ENCODE results near the gene ANKRD13C.

DNA sequence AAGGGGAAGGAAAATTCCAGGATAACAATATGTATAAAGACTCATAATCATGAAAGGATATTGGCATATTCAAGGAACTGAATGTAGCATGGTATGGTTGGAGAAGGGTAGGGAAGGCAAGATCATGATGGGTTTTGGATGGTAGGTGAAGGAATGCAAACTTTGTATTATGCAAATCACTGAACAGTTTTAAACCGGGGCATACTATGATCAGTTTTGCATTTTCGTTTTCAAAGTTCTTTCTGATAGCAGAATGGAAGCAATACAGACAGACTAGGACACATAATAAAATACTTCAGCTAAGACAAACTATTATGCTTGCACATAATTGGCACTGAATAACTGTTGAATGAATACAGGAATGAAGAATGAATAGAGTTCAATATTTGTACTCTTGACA is 42.1 kb upstream of the ANKRD13C start:
- TF ChIP-seq, protein P1, sequence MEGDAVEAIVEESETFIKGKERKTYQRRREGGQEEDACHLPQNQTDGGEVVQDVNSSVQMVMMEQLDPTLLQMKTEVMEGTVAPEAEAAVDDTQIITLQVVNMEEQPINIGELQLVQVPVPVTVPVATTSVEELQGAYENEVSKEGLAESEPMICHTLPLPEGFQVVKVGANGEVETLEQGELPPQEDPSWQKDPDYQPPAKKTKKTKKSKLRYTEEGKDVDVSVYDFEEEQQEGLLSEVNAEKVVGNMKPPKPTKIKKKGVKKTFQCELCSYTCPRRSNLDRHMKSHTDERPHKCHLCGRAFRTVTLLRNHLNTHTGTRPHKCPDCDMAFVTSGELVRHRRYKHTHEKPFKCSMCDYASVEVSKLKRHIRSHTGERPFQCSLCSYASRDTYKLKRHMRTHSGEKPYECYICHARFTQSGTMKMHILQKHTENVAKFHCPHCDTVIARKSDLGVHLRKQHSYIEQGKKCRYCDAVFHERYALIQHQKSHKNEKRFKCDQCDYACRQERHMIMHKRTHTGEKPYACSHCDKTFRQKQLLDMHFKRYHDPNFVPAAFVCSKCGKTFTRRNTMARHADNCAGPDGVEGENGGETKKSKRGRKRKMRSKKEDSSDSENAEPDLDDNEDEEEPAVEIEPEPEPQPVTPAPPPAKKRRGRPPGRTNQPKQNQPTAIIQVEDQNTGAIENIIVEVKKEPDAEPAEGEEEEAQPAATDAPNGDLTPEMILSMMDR (IDR thresholded peaks at IDR 0.05) = no peak
- TF ChIP-seq EP300 (IDR thresholded peaks at IDR 0.05) (no peak), POLR2A (IDR thresholded peaks at IDR 0.05) (no peak)
